NT2/D1 (cell line): ENCODE results near the gene GRPR.

ENCODE experiments used
- DNase-seq: peaks from one replicate; pipeline ENCODE4 v3.0.0-alpha.2; 2011; ENCODE audit warnings: low read depth, low spot score
- H3K27me3 ChIP-seq: 2 replicates; pipeline ENCODE4 v1.6.0; 2011; ENCODE audit warnings: mild to moderate bottlenecking; ENCODE audit not compliant: insufficient read length, insufficient read depth
- H3K36me3 ChIP-seq: 2 replicates; pipeline ENCODE4 v1.6.1; 2011; ENCODE audit warnings: mild to moderate bottlenecking, low read length, mixed read lengths; ENCODE audit not compliant: insufficient read depth, insufficient read length
- H3K4me1 ChIP-seq: 2 replicates; pipeline ENCODE4 v1.5.1; 2011; ENCODE audit not compliant: insufficient read depth, insufficient read length
- H3K4me3 ChIP-seq: 2 replicates; pipeline ENCODE4 v1.5.1; 2011; ENCODE audit warnings: low read depth; ENCODE audit not compliant: insufficient read length
- H3K9ac ChIP-seq: 2 replicates; pipeline ENCODE4 v1.6.0; 2011; ENCODE audit warnings: low read depth; ENCODE audit not compliant: insufficient read length
- H3K9me3 ChIP-seq: 2 replicates; pipeline ENCODE4 v1.5.1; 2011; ENCODE audit warnings: mild to moderate bottlenecking, low read length; ENCODE audit not compliant: insufficient read depth
- SUZ12 ChIP-seq: IDR thresholded peaks from 2 replicates; pipeline ENCODE4 v1.6.1; 2011; ENCODE audit not compliant: insufficient read length, insufficient read depth; ENCODE audit errors: extremely low read depth
- YY1 ChIP-seq: IDR thresholded peaks from 2 replicates; pipeline ENCODE4 v1.6.1; 2011; ENCODE audit not compliant: insufficient read length, insufficient read depth
- ZNF274 ChIP-seq: IDR thresholded peaks from 2 replicates; pipeline ENCODE4 v1.6.1; 2011; ENCODE audit warnings: mild to moderate bottlenecking, low read depth, low read length

Gene GRPR

DNA sequence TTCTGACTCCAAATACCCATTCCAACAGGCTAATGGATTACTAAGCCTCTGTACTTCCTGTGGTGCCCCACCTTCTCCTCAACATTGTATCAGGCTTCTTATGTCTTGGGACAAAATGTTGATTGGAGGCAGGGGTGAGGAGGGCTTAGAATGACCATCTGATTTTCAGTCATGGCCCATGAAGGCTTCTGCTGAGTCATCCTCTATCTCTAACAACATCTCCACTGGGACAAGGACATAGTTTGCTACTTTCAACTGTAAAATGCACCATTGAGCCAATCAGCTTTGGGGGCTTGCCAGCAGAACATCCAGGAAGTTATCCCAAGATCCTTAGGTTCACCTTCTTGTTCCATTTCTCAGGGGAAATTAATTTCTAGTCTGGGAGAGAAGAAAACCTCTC is 73.5 kb downstream of the GRPR start:
- no peak for TF ChIP-seq SUZ12
- TF ChIP-seq ZNF274, result no peak
- no peak for TF ChIP-seq YY1

DNA sequence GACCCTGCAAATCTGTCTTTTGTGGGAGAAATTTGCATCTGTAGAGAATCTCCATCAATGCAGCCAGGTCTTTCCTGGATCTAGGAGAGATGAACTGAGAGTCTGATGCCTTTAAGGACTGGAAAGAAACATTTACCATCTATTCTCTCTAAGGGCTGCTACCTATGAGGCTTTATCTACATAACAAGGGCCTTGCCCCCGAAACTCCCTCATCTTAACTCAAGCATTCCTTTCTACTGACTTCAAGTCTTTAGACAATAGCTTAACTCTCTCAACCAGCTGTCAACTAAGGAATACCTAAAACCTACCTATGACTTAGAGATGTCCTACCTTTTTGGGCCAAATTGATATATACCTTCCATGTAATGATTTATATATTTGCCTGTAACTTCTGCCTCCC is 76.0 kb downstream of the GRPR start:
- peak; percentile 76 for DNase-seq
- Histone ChIP-seq H3K27me3 (no peaks in the 10 kb centered on the region), H3K9ac (no peak overlapping the region), H3K4me1 (peaks cover 3% of the 10 kb centered on the region), H3K36me3 (no peaks in the 10 kb centered on the region), H3K4me3 (no peak overlapping the region), H3K9me3 (peaks cover 19% of the 10 kb centered on the region; the same call in 1 of the 2 replicates)
- TF ChIP-seq SUZ12 (no peak), ZNF274 (no peak), YY1 (no peak)

More for the DNA sequence above, 73.5 kb downstream of the GRPR start:
- Histone ChIP-seq H3K36me3 (no peaks in the 10 kb centered on the region), H3K4me1 (peaks cover 3% of the 10 kb centered on the region), H3K27me3 (no peaks in the 10 kb centered on the region), H3K9ac (no peak overlapping the region), H3K4me3 (no peak overlapping the region), H3K9me3 (peaks cover 19% of the 10 kb centered on the region; the same call in 1 of the 2 replicates)
- no peak for DNase-seq

DNA sequence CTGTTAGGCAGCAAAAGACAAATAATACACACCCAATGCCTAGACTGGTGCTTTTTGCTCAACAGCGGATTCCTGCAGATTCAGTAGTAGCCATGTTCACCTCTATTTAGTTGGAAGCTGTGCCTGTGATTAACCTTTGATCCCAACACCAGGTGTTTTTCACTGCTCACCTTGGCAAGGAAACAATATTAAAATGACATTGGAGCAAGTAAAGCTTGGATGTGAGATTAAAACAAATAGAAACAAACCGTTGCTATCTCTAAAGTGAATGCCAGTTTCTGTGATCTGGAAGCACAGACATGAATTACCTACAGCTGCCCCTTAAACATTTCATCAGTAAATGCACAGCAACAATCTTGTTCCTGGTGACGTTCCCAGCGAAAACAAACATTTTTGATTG is 79.6 kb downstream of the GRPR start:
- TF ChIP-seq SUZ12 (no peak), YY1 (no peak), ZNF274 (no peak)
- Histone ChIP-seq H3K4me1 (peaks cover 3% of the 10 kb centered on the region), H3K9me3 (peaks cover 15% of the 10 kb centered on the region; the same call in 1 of the 2 replicates), H3K4me3 (no peak overlapping the region), H3K27me3 (no peaks in the 10 kb centered on the region), H3K9ac (no peak overlapping the region), H3K36me3 (no peaks in the 10 kb centered on the region)
- no peak for DNase-seq
